Upper lobe of right lung (tissue), 1 donor: Measurements from ENCODE around the gene MIXL1. TPM values are rescaled to one million over a fixed set of nuclear protein-coding genes. Genes with fewer than 3 reads are reported as not detected.
A peak's percentile ranks its signal among the peaks of the same experiment; 100 is the strongest.

ENCODE experiments used
- ATAC-seq: fragments of 200-7000 bp; cut with Tn5 transposase; one replicate; pipeline ENCODE4 v1.9.1; 2020; ENCODE audit warnings: mild to moderate bottlenecking, moderate library complexity
- DNase-seq: peaks from one replicate; pipeline ENCODE4 v3.0.0-alpha.2; 2020
- H3K27ac ChIP-seq: fragments of 200-600 bp; one replicate; pipeline ENCODE4 v1.8.0; 2022
- H3K27me3 ChIP-seq: fragments of 200-600 bp; one replicate; pipeline ENCODE4 v1.8.0; 2022; ENCODE audit warnings: mild to moderate bottlenecking
- H3K36me3 ChIP-seq: fragments of 200-600 bp; one replicate; pipeline ENCODE4 v1.8.0; 2022
- H3K4me1 ChIP-seq: fragments of 200-600 bp; one replicate; pipeline ENCODE4 v1.8.0; 2022
- H3K4me3 ChIP-seq: fragments of 200-600 bp; one replicate; pipeline ENCODE4 v1.8.0; 2022; ENCODE audit warnings: mild to moderate bottlenecking
- H3K9me3 ChIP-seq: fragments of 200-600 bp; one replicate; pipeline ENCODE4 v1.8.0; 2022
- intact Hi-C: fragments of 100-400 bp; cut with DNase I; formaldehyde crosslinking; loops from one replicate; pipeline ENCODE4 v1.11.0; 2022
- total RNA-seq: library from RNA; stranded (reverse); fragmentation: NEBNext Ultra II Directional; extraction: Animal tissue kit (Norgen Biotek cat#: 25700); gene quantifications from one replicate; pipeline ENCODE4 v1.2.1, GENCODE V29; 2021
- TF ChIP-seq, protein P1 (sequence below): fragments of 200-600 bp; IDR thresholded peaks from one replicate; pipeline ENCODE4 v1.8.0; 2022; ENCODE audit warnings: antibody characterized with exemption
- donor health status: DM: no; HTN: yes; CAD: no; lungs with severe emphysema.

MIXL1 gene
- total RNA-seq, 1 donor from 2014 or later, result not detected

- no peak for DNase-seq
- ATAC-seq, result peak; percentile 25
Observed at GRCh38 chr1:226215239-226215638, 8.2 kb upstream of the MIXL1 start.

GRCh38 chr1:226216056-226216455 is 7.4 kb upstream of the MIXL1 start:
- ATAC-seq, result no peak
- intact Hi-C loops, result no loop called here

More at GRCh38 chr1:226215239-226215638, 8.2 kb upstream of the MIXL1 start:
- Histone ChIP-seq H3K4me1 (no peaks in the 10 kb centered on the region), H3K9me3 (no peaks in the 10 kb centered on the region), H3K27ac (no peak overlapping the region), H3K36me3 (no peaks in the 10 kb centered on the region), H3K27me3 (no peaks in the 10 kb centered on the region), H3K4me3 (no peak overlapping the region)
- TF ChIP-seq, protein P1, sequence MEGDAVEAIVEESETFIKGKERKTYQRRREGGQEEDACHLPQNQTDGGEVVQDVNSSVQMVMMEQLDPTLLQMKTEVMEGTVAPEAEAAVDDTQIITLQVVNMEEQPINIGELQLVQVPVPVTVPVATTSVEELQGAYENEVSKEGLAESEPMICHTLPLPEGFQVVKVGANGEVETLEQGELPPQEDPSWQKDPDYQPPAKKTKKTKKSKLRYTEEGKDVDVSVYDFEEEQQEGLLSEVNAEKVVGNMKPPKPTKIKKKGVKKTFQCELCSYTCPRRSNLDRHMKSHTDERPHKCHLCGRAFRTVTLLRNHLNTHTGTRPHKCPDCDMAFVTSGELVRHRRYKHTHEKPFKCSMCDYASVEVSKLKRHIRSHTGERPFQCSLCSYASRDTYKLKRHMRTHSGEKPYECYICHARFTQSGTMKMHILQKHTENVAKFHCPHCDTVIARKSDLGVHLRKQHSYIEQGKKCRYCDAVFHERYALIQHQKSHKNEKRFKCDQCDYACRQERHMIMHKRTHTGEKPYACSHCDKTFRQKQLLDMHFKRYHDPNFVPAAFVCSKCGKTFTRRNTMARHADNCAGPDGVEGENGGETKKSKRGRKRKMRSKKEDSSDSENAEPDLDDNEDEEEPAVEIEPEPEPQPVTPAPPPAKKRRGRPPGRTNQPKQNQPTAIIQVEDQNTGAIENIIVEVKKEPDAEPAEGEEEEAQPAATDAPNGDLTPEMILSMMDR, result no peak
- intact Hi-C loops, result no loop called here

GRCh38 chr1:226217273-226217672 is 6.2 kb upstream of the MIXL1 start:
- H3K4me3 ChIP-seq, result no peak overlapping the region
- no peaks in the 10 kb centered on the region for H3K4me1 ChIP-seq
- H3K27ac ChIP-seq, result no peak overlapping the region
- H3K36me3 ChIP-seq, result no peaks in the 10 kb centered on the region
- ATAC-seq, result no peak
- TF ChIP-seq, protein P1, result no peak
- H3K9me3 ChIP-seq, result no peaks in the 10 kb centered on the region
- DNase-seq, result no peak
- no peaks in the 10 kb centered on the region for H3K27me3 ChIP-seq
- intact Hi-C loops, result no loop called here

More at GRCh38 chr1:226216056-226216455, 7.4 kb upstream of the MIXL1 start:
- no peaks in the 10 kb centered on the region for H3K36me3 ChIP-seq
- H3K4me3 ChIP-seq, result no peak overlapping the region
- TF ChIP-seq, protein P1, result no peak
- H3K4me1 ChIP-seq, result no peaks in the 10 kb centered on the region
- no peaks in the 10 kb centered on the region for H3K9me3 ChIP-seq
- no peaks in the 10 kb centered on the region for H3K27me3 ChIP-seq
- H3K27ac ChIP-seq, result no peak overlapping the region
- DNase-seq, result no peak

- TF ChIP-seq, protein P1, result no peak
- intact Hi-C loops, result no loop called here
- peaks cover 7% of the 10 kb centered on the region for H3K4me1 ChIP-seq
- no peaks in the 10 kb centered on the region for H3K9me3 ChIP-seq
- ATAC-seq, result no peak
- H3K36me3 ChIP-seq, result no peaks in the 10 kb centered on the region
- no peak for DNase-seq
- peaks cover 19% of the 10 kb centered on the region for H3K27me3 ChIP-seq
- H3K4me3 ChIP-seq, result no peak overlapping the region
- no peak overlapping the region for H3K27ac ChIP-seq
Observed at GRCh38 chr1:226220473-226221189, 2.8 kb upstream of the MIXL1 start.

DNA sequence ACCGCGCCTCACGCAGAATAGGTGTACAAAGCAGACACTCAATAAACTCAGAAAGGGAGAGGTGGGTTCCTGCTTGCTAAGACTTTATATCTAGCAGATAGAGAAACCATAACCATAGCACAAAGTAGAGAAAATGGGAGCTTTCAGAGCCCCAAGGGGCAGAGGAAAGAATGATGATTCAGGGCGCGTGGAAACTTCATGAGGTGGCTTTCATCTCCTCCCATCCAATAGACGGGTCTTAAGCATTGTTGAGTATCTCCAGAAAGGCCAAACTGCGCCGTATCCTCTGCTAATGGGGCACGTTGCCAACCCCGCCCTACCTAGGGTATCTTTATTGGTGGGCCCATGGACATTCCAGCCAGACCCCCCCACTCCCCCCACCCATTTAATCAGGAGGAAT is 778 bp upstream of the MIXL1 start:
- intact Hi-C loops, result no loop called here
- ATAC-seq (no peak), DNase-seq (no peak)
- no peaks in the 10 kb centered on the region for H3K9me3 ChIP-seq
- peaks cover 7% of the 10 kb centered on the region for H3K4me1 ChIP-seq
- H3K36me3 ChIP-seq, result no peaks in the 10 kb centered on the region
- peaks cover 19% of the 10 kb centered on the region for H3K27me3 ChIP-seq
- TF ChIP-seq, protein P1, result no peak
- H3K27ac ChIP-seq, result no peak overlapping the region
- no peak overlapping the region for H3K4me3 ChIP-seq
